Adrenal gland (tissue), 12 donors: ENCODE results near the gene RASD2. TPM values are rescaled to one million over a fixed set of nuclear protein-coding genes. Genes with fewer than 3 reads are reported as not detected.

Source experiments
- DNase-seq, 7 donors: peaks; one replicate each; pipeline ENCODE4 v3.0.0-alpha.2; 2019 to 2020
- H3K27ac ChIP-seq, 5 donors: fragments of 200-600 bp; sonication (generic) in 4 of 5; 1 replicate in 3 of 5; 2 replicates in 2 of 5; pipeline versions ENCODE4 v1.5.1 to v1.8.0; 2016 to 2020; ENCODE audit warnings: mild to moderate bottlenecking in 1 of 5
- H3K27me3 ChIP-seq: fragments of 200-600 bp; 2 replicates; pipeline ENCODE4 v1.8.0; 2021
- H3K36me3 ChIP-seq, 2 donors: fragments of 200-600 bp; replicated peaks in 1 of 2; 1 replicate in 1 of 2; 2 replicates in 1 of 2; pipeline versions ENCODE4 v1.5.1 to v1.8.0; 2018 to 2022
- H3K4me1 ChIP-seq, 2 donors: fragments of 200-600 bp; replicated peaks in 1 of 2; 1 replicate in 1 of 2; 2 replicates in 1 of 2; pipeline versions ENCODE4 v1.5.1 to v1.8.0; 2018 to 2021
- H3K4me3 ChIP-seq, 4 donors: fragments of 200-600 bp; sonication (generic) in 3 of 4; one replicate each; pipeline ENCODE4 v1.5.1; 2016 to 2018
- H3K9me3 ChIP-seq, 3 donors: fragments of 200-600 bp; sonication (generic) in 1 of 3; replicated peaks in 1 of 3; 1 replicate in 2 of 3; 2 replicates in 1 of 3; pipeline versions ENCODE4 v1.5.1 to v1.8.0; 2016 to 2021
- CTCF ChIP-seq, 6 experiments: fragments of 450-650 bp in 4 of 6; fragments of 200-600 bp in 2 of 6; sonication (generic) in 1 of 6; IDR thresholded peaks; 1 replicate in 5 of 6; 2 replicates in 1 of 6; pipeline versions ENCODE4 v1.5.1 to v1.8.0; 2016 to 2021; ENCODE audit warnings: antibody characterized with exemption in 6 of 6, mild to moderate bottlenecking in 2 of 6, moderate library complexity in 1 of 6
- POLR2A ChIP-seq, 2 donors: fragments of 450-650 bp; IDR thresholded peaks; one replicate each; pipeline ENCODE4 v1.6.1; 2017; ENCODE audit warnings: antibody characterized with exemption in 2 of 2, mild to moderate bottlenecking in 2 of 2, moderate library complexity in 1 of 2
- WGBS, 4 donors: extraction: QIAGEN DNeasy Blood & Tissue Kit in 2 of 4; methylation state at CpG; one replicate each; pipeline versions ENCODE4 v1.1.5 to v1.1.7; 2013 to 2017; 5-methylcytosine and 5-hydroxymethylcytosine counted together
- intact Hi-C, 2 donors: fragments of 100-400 bp; cut with DNase I; formaldehyde crosslinking; loops; one replicate each; pipeline versions ENCODE4 v1.14.1 to v1.15.0; 2022 to 2023
- polyA plus RNA-seq, 3 donors: library from polyadenylated mRNA; stranded (reverse); fragments of 200-250 nt in 2 of 3; fragments of 350-450 nt in 1 of 3; fragmentation: Illumina TruSeq in 1 of 3; extraction: RNeasy Lipid Tissue Mini Kit (QIAGEN cat#74804) in 1 of 3; gene quantifications; one replicate each; pipeline ENCODE4 v1.2.3, GENCODE V29; 2013 to 2014
- total RNA-seq, 9 donors: library from RNA; depleted of rRNA in 4 of 9; stranded (reverse); fragments of >200 nt in 4 of 9; fragments of 120-200 nt in 1 of 9; fragmentation: NEBNext Ultra II Directional in 1 of 9; extraction: Animal tissue kit (Norgen Biotek cat#: 25700) in 1 of 9; gene quantifications; one replicate each; pipeline versions ENCODE4 v1.1.0 to v1.2.4, GENCODE V29; 2013 to 2023
- donor health status: healthy with polysubstance abuse.
- donor health status: Bipolar disorder and iron deficiency.
- donor health status: DM: yes; HTN: yes; CAD: no.
- donor health status: DM: no; HTN: no; CAD: no.
- donor health status: DM: no; HTN: no; CAD: no.
- donor health status: DM: yes; HTN: yes; CAD: no.

Gene RASD2
- total and polyA plus RNA-seq, 12 donors = 0.06 to 10.4 (median 3.4) TPM

- Histone ChIP-seq H3K9me3 (no peaks in the 10 kb centered on the region), H3K4me3 (no peak overlapping the region), H3K36me3 (no peaks in the 10 kb centered on the region), H3K27me3 (no peaks in the 10 kb centered on the region), H3K4me1 (peaks cover 13 to 31% of the 10 kb centered on the region in 2 donors), H3K27ac (no peak overlapping the region)
- no peak for DNase-seq
- WGBS, 4 donors = 52 to 72% (median 64%) methylated on average over 7 of the region's 7 CpGs
- TF ChIP-seq CTCF (IDR thresholded peaks at IDR 0.05) = no peak
- no peak for TF ChIP-seq POLR2A (IDR thresholded peaks at IDR 0.05)
- intact Hi-C loops = no loop called here
These were observed 3.4 kb upstream of the RASD2 start for GRCh38 chr22:35537232-35537631.

- Histone ChIP-seq H3K9me3 (no peaks in the 10 kb centered on the region), H3K27ac (no peak overlapping the region), H3K36me3 (no peaks in the 10 kb centered on the region), H3K4me3 (no peak overlapping the region), H3K27me3 (no peaks in the 10 kb centered on the region), H3K4me1 (peaks cover 13 to 31% of the 10 kb centered on the region in 2 donors)
- 64 to 83% (median 74%) methylated on average over 1 to 5 of the region's 5 CpGs for WGBS, 4 donors
- TF ChIP-seq POLR2A (IDR thresholded peaks at IDR 0.05) (no peak), CTCF (IDR thresholded peaks at IDR 0.05) (peak; percentile 37 to 65 (median 52))
- DNase-seq = peak; percentile 31 to 68 (median 63)
- intact Hi-C loops = no loop called here
These were observed 1.8 kb upstream of the RASD2 start for GRCh38 chr22:35538801-35539321.

- 6 to 24% (median 18%) methylated on average over 3 of the region's 3 CpGs for WGBS, 4 donors
- intact Hi-C loops = no loop called here
- H3K4me3 ChIP-seq = peak overlapping the region in 1 of 4 donors; percentile 64
- H3K27me3 ChIP-seq = no peaks in the 10 kb centered on the region
- H3K27ac ChIP-seq = peak overlapping the region in 1 of 5 donors; percentile 70
- TF ChIP-seq CTCF (IDR thresholded peaks at IDR 0.05) (no peak), POLR2A (IDR thresholded peaks at IDR 0.05) (no peak)
- DNase-seq = no peak
- no peaks in the 10 kb centered on the region for H3K36me3 ChIP-seq
- H3K4me1 ChIP-seq = peaks cover 13 to 31% of the 10 kb centered on the region in 2 donors
- H3K9me3 ChIP-seq = no peaks in the 10 kb centered on the region
These were observed 1.1 kb upstream of the RASD2 start for GRCh38 chr22:35539487-35539886.

- intact Hi-C loops = no loop called here
These were observed 579 bp upstream of the RASD2 start for GRCh38 chr22:35539910-35540594.

More at GRCh38 chr22:35539910-35540594, 579 bp upstream of the RASD2 start:
- Histone ChIP-seq H3K27ac (peak overlapping the region in 2 of 5 donors; percentile 56 to 70), H3K36me3 (no peaks in the 10 kb centered on the region), H3K9me3 (no peaks in the 10 kb centered on the region), H3K4me1 (peaks cover 13 to 31% of the 10 kb centered on the region in 2 donors), H3K4me3 (peak overlapping the region in 2 of 4 donors; percentile 28 to 64), H3K27me3 (no peaks in the 10 kb centered on the region)
- DNase-seq = peak in 6 of 7 donors; percentile 24 to 71 (median 48)
- WGBS, 4 donors = 2 to 20% (median 8%) methylated on average over 3 to 89 of the region's 89 CpGs
- TF ChIP-seq POLR2A (IDR thresholded peaks at IDR 0.05) = no peak
- TF ChIP-seq CTCF (IDR thresholded peaks at IDR 0.05) = no peak
